ENCODE data around the gene SMARCA4.
A peak's percentile ranks its signal among the peaks of the same experiment; 100 is the strongest.
"Not testable (repeated sequence)": the region's sequence is repeated elsewhere in the genome, so short reads cannot be mapped to it uniquely, and the experiment has no call there.

SMARCA4 gene

GRCh38 chr19:10945264-10945663, 15.6 kb upstream of the SMARCA4 start:
- ATAC-seq (replicated peaks; ENCODE audit: extremely low read depth, poor library complexity, severe bottlenecking) = no peak
- Mint-ChIP-seq H3K27ac (ENCODE audit: low read depth) (no peak overlapping the region), H3K4me1 (no peaks in the 10 kb centered on the region), H3K4me3 (no peak overlapping the region), H3K27me3 (no peaks in the 10 kb centered on the region), H3K9me3 (no peaks in the 10 kb centered on the region), H3K36me3 (ENCODE audit: insufficient read depth) (no peaks in the 10 kb centered on the region)
- DNase-seq (ENCODE audit: low spot score in 2 of 2) = no peak

GRCh38 chr19:10946958-10947657, 13.7 kb upstream of the SMARCA4 start:
- Mint-ChIP-seq H3K4me3 (no peak overlapping the region), H3K9me3 (no peaks in the 10 kb centered on the region), H3K27ac (ENCODE audit: low read depth) (no peak overlapping the region), H3K4me1 (no peaks in the 10 kb centered on the region), H3K27me3 (no peaks in the 10 kb centered on the region), H3K36me3 (ENCODE audit: insufficient read depth) (no peaks in the 10 kb centered on the region)
- ATAC-seq (replicated peaks; ENCODE audit: extremely low read depth, poor library complexity, severe bottlenecking) (no peak), DNase-seq (ENCODE audit: low spot score in 2 of 2) (no peak)

- Mint-ChIP-seq H3K27ac (ENCODE audit: low read depth) (no peak overlapping the region), H3K36me3 (ENCODE audit: insufficient read depth) (no peaks in the 10 kb centered on the region), H3K4me3 (no peak overlapping the region), H3K9me3 (no peaks in the 10 kb centered on the region), H3K27me3 (no peaks in the 10 kb centered on the region), H3K4me1 (no peaks in the 10 kb centered on the region)
- ATAC-seq (replicated peaks; ENCODE audit: extremely low read depth, poor library complexity, severe bottlenecking) (no peak), DNase-seq (ENCODE audit: low spot score in 2 of 2) (no peak)
Measured at GRCh38 chr19:10952809-10953208, 8.0 kb upstream of the SMARCA4 start.

GRCh38 chr19:10959277-10959968, 1.4 kb upstream of the SMARCA4 start:
- Mint-ChIP-seq H3K27ac (ENCODE audit: low read depth) (peak overlapping the region; percentile 25), H3K4me1 (peaks cover 38% of the 10 kb centered on the region), H3K36me3 (ENCODE audit: insufficient read depth) (peaks cover 26% of the 10 kb centered on the region), H3K4me3 (peak overlapping the region; percentile 82)
- DNase-seq (ENCODE audit: low spot score in 2 of 2); ATAC-seq (replicated peaks; ENCODE audit: extremely low read depth, poor library complexity, severe bottlenecking); H3K27me3 Mint-ChIP-seq; H3K9me3 Mint-ChIP-seq: not testable (repeated sequence)

- ATAC-seq (replicated peaks; ENCODE audit: extremely low read depth, poor library complexity, severe bottlenecking) (peak; percentile 24), DNase-seq (ENCODE audit: low spot score in 2 of 2) (no peak)
- H3K27ac Mint-ChIP-seq (ENCODE audit: low read depth) = peak overlapping the region; percentile 91
- no peaks in the 10 kb centered on the region for H3K9me3 Mint-ChIP-seq
- H3K4me1 Mint-ChIP-seq = peaks cover 45% of the 10 kb centered on the region
- peaks cover 26% of the 10 kb centered on the region for H3K36me3 Mint-ChIP-seq (ENCODE audit: insufficient read depth)
- H3K4me3 Mint-ChIP-seq = peak overlapping the region; percentile 82
- H3K27me3 Mint-ChIP-seq = no peaks in the 10 kb centered on the region
Measured at GRCh38 chr19:10961073-10961860, 437 bp downstream of the SMARCA4 start.

- ATAC-seq (replicated peaks; ENCODE audit: extremely low read depth, poor library complexity, severe bottlenecking) = no peak
- peak overlapping the region; percentile 92 for H3K27ac Mint-ChIP-seq (ENCODE audit: low read depth)
- peaks cover 28% of the 10 kb centered on the region for H3K36me3 Mint-ChIP-seq (ENCODE audit: insufficient read depth)
- peak overlapping the region; percentile 82 for H3K4me3 Mint-ChIP-seq
- no peak for DNase-seq (ENCODE audit: low spot score in 2 of 2)
- peaks cover 51% of the 10 kb centered on the region for H3K4me1 Mint-ChIP-seq
- H3K9me3 Mint-ChIP-seq = no peaks in the 10 kb centered on the region
- no peaks in the 10 kb centered on the region for H3K27me3 Mint-ChIP-seq
Measured at GRCh38 chr19:10962863-10963262, 2.0 kb downstream of the SMARCA4 start.

- Mint-ChIP-seq H3K27ac (ENCODE audit: low read depth) (peak overlapping the region; percentile 92), H3K9me3 (no peaks in the 10 kb centered on the region), H3K36me3 (ENCODE audit: insufficient read depth) (peaks cover 29% of the 10 kb centered on the region), H3K27me3 (no peaks in the 10 kb centered on the region), H3K4me3 (peak overlapping the region; percentile 82), H3K4me1 (peaks cover 51% of the 10 kb centered on the region)
- DNase-seq (ENCODE audit: low spot score in 2 of 2) (no peak), ATAC-seq (replicated peaks; ENCODE audit: extremely low read depth, poor library complexity, severe bottlenecking) (no peak)
Measured at GRCh38 chr19:10963865-10964264, 3.0 kb downstream of the SMARCA4 start.

- no peak overlapping the region for H3K4me3 Mint-ChIP-seq
Measured at GRCh38 chr19:10964903-10965302, 4.1 kb downstream of the SMARCA4 start.

GRCh38 chr19:10965398-10965797, 4.6 kb downstream of the SMARCA4 start:
- H3K27me3 Mint-ChIP-seq = no peaks in the 10 kb centered on the region

More at GRCh38 chr19:10964903-10965302, 4.1 kb downstream of the SMARCA4 start:
- Mint-ChIP-seq H3K4me1 (peaks cover 51% of the 10 kb centered on the region), H3K27ac (ENCODE audit: low read depth) (no peak overlapping the region), H3K27me3 (no peaks in the 10 kb centered on the region), H3K9me3 (no peaks in the 10 kb centered on the region), H3K36me3 (ENCODE audit: insufficient read depth) (peaks cover 31% of the 10 kb centered on the region)
- no peak for DNase-seq (ENCODE audit: low spot score in 2 of 2)
- ATAC-seq (replicated peaks; ENCODE audit: extremely low read depth, poor library complexity, severe bottlenecking) = no peak

GRCh38 chr19:10966809-10967208, 6.0 kb downstream of the SMARCA4 start:
- H3K4me1 Mint-ChIP-seq = peaks cover 50% of the 10 kb centered on the region
- no peaks in the 10 kb centered on the region for H3K9me3 Mint-ChIP-seq
- H3K36me3 Mint-ChIP-seq (ENCODE audit: insufficient read depth) = peaks cover 21% of the 10 kb centered on the region
- H3K4me3 Mint-ChIP-seq = no peak overlapping the region
- ATAC-seq (replicated peaks; ENCODE audit: extremely low read depth, poor library complexity, severe bottlenecking) (no peak), DNase-seq (ENCODE audit: low spot score in 2 of 2) (no peak)
- no peak overlapping the region for H3K27ac Mint-ChIP-seq (ENCODE audit: low read depth)
- no peaks in the 10 kb centered on the region for H3K27me3 Mint-ChIP-seq

More at GRCh38 chr19:10965398-10965797, 4.6 kb downstream of the SMARCA4 start:
- no peak for DNase-seq (ENCODE audit: low spot score in 2 of 2)
- Mint-ChIP-seq H3K4me1 (peaks cover 48% of the 10 kb centered on the region), H3K9me3 (no peaks in the 10 kb centered on the region), H3K36me3 (ENCODE audit: insufficient read depth) (peaks cover 26% of the 10 kb centered on the region), H3K27ac (ENCODE audit: low read depth) (peak overlapping the region; percentile 51), H3K4me3 (no peak overlapping the region)
- no peak for ATAC-seq (replicated peaks; ENCODE audit: extremely low read depth, poor library complexity, severe bottlenecking)

GRCh38 chr19:10968527-10969135, 7.8 kb downstream of the SMARCA4 start:
- peaks cover 12% of the 10 kb centered on the region for H3K36me3 Mint-ChIP-seq (ENCODE audit: insufficient read depth)
- no peak for DNase-seq (ENCODE audit: low spot score in 2 of 2)
- H3K4me3 Mint-ChIP-seq = no peak overlapping the region
- H3K9me3 Mint-ChIP-seq = no peaks in the 10 kb centered on the region
- H3K27ac Mint-ChIP-seq (ENCODE audit: low read depth) = no peak overlapping the region
- peaks cover 31% of the 10 kb centered on the region for H3K4me1 Mint-ChIP-seq
- H3K27me3 Mint-ChIP-seq = no peaks in the 10 kb centered on the region
- no peak for ATAC-seq (replicated peaks; ENCODE audit: extremely low read depth, poor library complexity, severe bottlenecking)

GRCh38 chr19:10971107-10971726, 10.4 kb downstream of the SMARCA4 start:
- no peaks in the 10 kb centered on the region for H3K27me3 Mint-ChIP-seq
- H3K36me3 Mint-ChIP-seq (ENCODE audit: insufficient read depth) = peaks cover 8% of the 10 kb centered on the region
- no peak for DNase-seq (ENCODE audit: low spot score in 2 of 2)
- H3K27ac Mint-ChIP-seq (ENCODE audit: low read depth) = no peak overlapping the region
- H3K4me1 Mint-ChIP-seq = peaks cover 34% of the 10 kb centered on the region
- ATAC-seq (replicated peaks; ENCODE audit: extremely low read depth, poor library complexity, severe bottlenecking) = no peak
- no peaks in the 10 kb centered on the region for H3K9me3 Mint-ChIP-seq
- no peak overlapping the region for H3K4me3 Mint-ChIP-seq

All from central memory CD8-positive, alpha-beta T cell (primary cell).